Spleen (tissue), 7 donors: ENCODE measurements around the gene PLAC1.

Experiments
- CTCF ChIP-seq, 11 experiments: fragments of 200-600 bp in 7 of 11; fragments of 450-650 bp in 4 of 11; sonication (generic) in 4 of 11; IDR thresholded peaks in 8 of 11; conservative IDR thresholded peaks in 3 of 11; 1 replicate in 7 of 11; 2 replicates in 4 of 11; pipeline versions ENCODE4 v1.4.0 to v1.8.0; 2016 to 2021; ENCODE audit warnings: antibody characterized with exemption in 11 of 11, inconsistent platforms in 4 of 11, mild to moderate bottlenecking in 1 of 11
- POLR2A ChIP-seq, 3 donors: fragments of 450-650 bp; IDR thresholded peaks; one replicate each; pipeline ENCODE4 v1.5.1; 2017; ENCODE audit warnings: antibody characterized with exemption in 3 of 3, mild to moderate bottlenecking in 1 of 3
- POLR2AphosphoS5 ChIP-seq, 3 donors: sonication (generic); formaldehyde crosslinking; IDR thresholded peaks; one replicate each; pipeline ENCODE4 v1.5.1; 2017; ENCODE audit warnings: antibody characterized with exemption in 3 of 3
- donor health status: DM: no; HTN: no; CAD: no; lungs with moderate emphysema.
- donor health status: DM: no; HTN: no; CAD: no.
- donor health status: DM: no; HTN: no; CAD: no.

GRCh38 chrX:134568285-134569016 is 89.8 kb downstream of the PLAC1 start:
- no peak for TF ChIP-seq CTCF (IDR thresholded peaks at IDR 0.05 in 8 of 11, conservative IDR thresholded peaks at IDR 0.05 in 3 of 11)
- TF ChIP-seq POLR2AphosphoS5 (IDR thresholded peaks at IDR 0.05) = no peak
- no peak for TF ChIP-seq POLR2A (IDR thresholded peaks at IDR 0.05)
